ENCODE measurements around the gene CCNB2.

GRCh38 chr15:59174151-59174834, 69.3 kb downstream of the CCNB2 start:
- TF ChIP-seq CTCF (conservative IDR thresholded peaks at IDR 0.05; ENCODE audit: low read depth, low read length) (no peak), EZH2 (IDR thresholded peaks at IDR 0.05; ENCODE audit: borderline replicate concordance, low read depth, low read length, poor library complexity, severe bottlenecking) (no peak)
